K562 (cell line): ENCODE data around the gene SUGP1. TPM values are rescaled to one million over a fixed set of nuclear protein-coding genes. Genes with fewer than 3 reads are reported as not detected.
A peak's percentile ranks its signal among the peaks of the same experiment; 100 is the strongest.

Experiments
- ATAC-seq: fragments of 200-7000 bp; cut with Tn5 transposase; 3 replicates; pipeline ENCODE4 v1.9.1; 2020; ENCODE audit warnings: moderate library complexity
- BruUV-seq: library from RNA; stranded (reverse); fragments of 400-500 nt; replicated peaks from 2 replicates; lab custom pipeline; 2021; lab: Mats Ljungman, UMichigan
- CTCF ChIA-PET: fragments of 300-600 bp; formaldehyde crosslinking; extraction: SDS; loops from one replicate; lab custom pipeline; 2021; ENCODE audit warnings: low intra/inter-chr PET ratio; lab: Yijun Ruan, JAX
- POLR2A ChIA-PET: fragments of 300-600, 350-650 bp; sonication (Branson Sonifier 250); formaldehyde crosslinking; extraction: SDS; loops from one replicate; lab custom pipeline; 2021; ENCODE audit warnings: antibody characterized with exemption, inconsistent platforms; lab: Yijun Ruan, JAX
- DNase-seq, 4 experiments: peaks; one replicate each; pipeline versions ENCODE4 v3.0.0 to v3.0.0-alpha.2; 2011 to 2018; ENCODE audit warnings: low spot score in 3 of 4, mixed read lengths in 3 of 4; ENCODE audit errors: extremely low read depth in 1 of 4
- FAIRE-seq: peaks from 2 replicates; lab custom pipeline; 2011; peaks lifted over from hg19 to GRCh38; lab: Jason Lieb, UNC
- H2AFZ ChIP-seq: 2 replicates; pipeline ENCODE4 v1.6.0; 2011; ENCODE audit warnings: low read depth, low read length, control low read depth, inconsistent platforms
- H3K27ac ChIP-seq: fragments of 200-600 bp; 3 replicates; pipeline ENCODE4 v1.8.0; 2011; ENCODE audit warnings: low read depth, mild to moderate bottlenecking, control low read depth, inconsistent platforms, low read length, moderate library complexity, mixed read lengths; ENCODE audit errors: extremely low read depth
- H3K27me3 ChIP-seq, 2 experiments: fragments of 300-600 bp in 1 of 2; 2 replicates in 1 of 2; 3 replicates in 1 of 2; pipeline versions ENCODE4 v1.6.0 to v1.8.0; 2011; ENCODE audit warnings: inconsistent platforms in 2 of 2, low read length in 2 of 2, mild to moderate bottlenecking in 1 of 2, mixed read lengths in 1 of 2, moderate library complexity in 1 of 2; ENCODE audit not compliant: control insufficient read depth in 2 of 2, insufficient read depth in 2 of 2
- H3K36me3 ChIP-seq: fragments of 300-600 bp; 3 replicates; pipeline ENCODE4 v1.8.0; 2011; ENCODE audit warnings: mild to moderate bottlenecking, low read length, inconsistent platforms; ENCODE audit not compliant: control insufficient read depth, insufficient read depth
- H3K4me1 ChIP-seq, 2 experiments: fragments of 200-600 bp in 1 of 2; replicated peaks in 1 of 2; 2 replicates in 1 of 2; 3 replicates in 1 of 2; pipeline versions ENCODE4 v1.5.1 to v1.8.0; 2011; ENCODE audit warnings: inconsistent platforms in 2 of 2, low read length in 2 of 2, mild to moderate bottlenecking in 1 of 2, mixed read lengths in 1 of 2, moderate library complexity in 1 of 2; ENCODE audit not compliant: control insufficient read depth in 2 of 2, insufficient read depth in 2 of 2
- H3K4me2 ChIP-seq: 2 replicates; pipeline ENCODE4 v1.6.1; 2011; ENCODE audit warnings: low read length, control low read depth, inconsistent platforms, mixed read lengths; ENCODE audit not compliant: insufficient read depth
- H3K4me3 ChIP-seq: fragments of 200-600 bp; sonication (generic), shearing (Covaris generic); 2 replicates; pipeline ENCODE4 v1.5.1; 2016; ENCODE audit warnings: control low read depth, inconsistent platforms
- H3K79me2 ChIP-seq: fragments of 200-600 bp; 3 replicates; pipeline ENCODE4 v1.8.0; 2011; ENCODE audit warnings: low read length, inconsistent platforms; ENCODE audit not compliant: control insufficient read depth, insufficient read depth
- H3K9ac ChIP-seq, 2 experiments: 2 replicates each; pipeline versions ENCODE4 v1.6.0 to v1.6.1; 2011; ENCODE audit warnings: low read depth in 2 of 2, low read length in 2 of 2, control low read depth in 1 of 2, inconsistent platforms in 1 of 2, mild to moderate bottlenecking in 1 of 2, mixed read lengths in 1 of 2; ENCODE audit not compliant: insufficient read depth in 1 of 2
- H3K9me1 ChIP-seq: one replicate; pipeline ENCODE4 v1.6.0; 2011; ENCODE audit warnings: inconsistent platforms, mild to moderate bottlenecking, low read length, moderate library complexity; ENCODE audit not compliant: control insufficient read depth, insufficient read depth
- H3K9me3 ChIP-seq: replicated peaks from 2 replicates; pipeline ENCODE4 v1.5.1; 2011; ENCODE audit warnings: low read depth, low read length, inconsistent platforms; ENCODE audit not compliant: control insufficient read depth, insufficient read depth
- H4K20me1 ChIP-seq: replicated peaks from 2 replicates; pipeline ENCODE4 v1.6.1; 2011; ENCODE audit warnings: low read length, inconsistent platforms, mixed read lengths; ENCODE audit not compliant: control insufficient read depth, insufficient read depth
- CHD1 ChIP-seq: fragments of 200-600 bp; sonication (generic); IDR thresholded peaks from one replicate; pipeline ENCODE4 v1.6.1; 2012; ENCODE audit warnings: mild to moderate bottlenecking, moderate library complexity, low read length, inconsistent platforms
- CHD2 ChIP-seq: IDR thresholded peaks from 2 replicates; pipeline ENCODE4 v1.6.1; 2011; ENCODE audit warnings: low read depth, low read length
- CUX1 ChIP-seq: fragments of 200-800 bp; sonication (Bioruptor generic); IDR thresholded peaks from 2 replicates; pipeline ENCODE4 v1.6.1; 2016; ENCODE audit warnings: missing genetic modification characterization, missing compliant biosample characterization
- HMG20A ChIP-seq: fragments of 450-650 bp; formaldehyde crosslinking; conservative IDR thresholded peaks from 2 replicates; pipeline ENCODE4 v1.4.0; 2020; ENCODE audit warnings: mild to moderate bottlenecking, mixed read lengths
- TARDBP ChIP-seq: fragments of 450-650 bp; IDR thresholded peaks from 2 replicates; pipeline ENCODE4 v1.6.1; 2016
- ZNF57 ChIP-seq: fragments of 450-650 bp; formaldehyde crosslinking; IDR thresholded peaks from 2 replicates; pipeline ENCODE4 v1.4.0; 2020; ENCODE audit warnings: mild to moderate bottlenecking, moderate library complexity
- WGBS: fragments of 100-300 bp; shearing (Covaris generic); methylation state at CpG from one replicate; pipeline ENCODE4 v1.1.6; 2016; ENCODE audit warnings: low coverage, mixed read lengths; ENCODE audit not compliant: insufficient coverage; ENCODE audit errors: missing lambda C conversion rate; 5-methylcytosine and 5-hydroxymethylcytosine counted together
- in situ Hi-C: fragments of 300-500 bp; cut with MboI; formaldehyde crosslinking; loops from 4 replicates; pipeline ENCODE4 v1.15.0; 2018; ENCODE audit warnings: inconsistent platforms, mixed read lengths
- intact Hi-C: fragments of 100-400 bp; cut with micrococcal nuclease; formaldehyde crosslinking; loops from 2 replicates; pipeline ENCODE4 v1.14.2; 2022
- polyA plus RNA-seq, 8 experiments: library from polyadenylated mRNA; depleted of rRNA in 4 of 8; stranded (reverse) in 5 of 8; unstranded in 3 of 8; fragments of >200 nt; fragmentation: Nextera tagmentation in 2 of 8; fragmentation: Illumina TruSeq in 1 of 8; extraction: Ambion mirVana in 2 of 8; extraction: Trizol in 1 of 8; gene quantifications; 2 replicates each; pipeline versions ENCODE4 v1.2.1 to v1.2.3, GENCODE V29; 2011 to 2014; ENCODE audit warnings: inconsistent platforms in 1 of 8, missing spikeins in 1 of 8
- total RNA-seq, 7 experiments: library from RNA; depleted of rRNA in 6 of 7; stranded (reverse); fragments of >200 nt in 6 of 7; fragmentation: Illumina TruSeq in 2 of 7; extraction: Trizol in 2 of 7; gene quantifications; 2 replicates each; pipeline versions ENCODE4 v1.2.1 to v1.2.3, GENCODE V29; 2011 to 2021; ENCODE audit warnings: low replicate concordance in 1 of 7

Gene SUGP1
- total and polyA plus RNA-seq, 9 of the 15 experiments (the other 6 are each of a cell fraction or from before 2014, with no cell fraction given), result 1.0 to 53.3 (median 32.4) TPM

- H3K4me3 ChIP-seq, result no peak overlapping the region
- ATAC-seq (no peak), FAIRE-seq (no peak), DNase-seq (no peak)
- H3K4me2 ChIP-seq, result no peak overlapping the region
- peak overlapping the region in 1 of 2 experiments; percentile 64; a peak in 1 of 4 replicates for H3K9ac ChIP-seq
- 95% methylated on average over 7 of the region's 8 CpGs for WGBS
- peaks cover 65% of the 10 kb centered on the region; the same call in 2 of the 3 replicates for H3K36me3 ChIP-seq
- no peak overlapping the region for H3K27ac ChIP-seq
- H3K79me2 ChIP-seq, result no peaks in the 10 kb centered on the region
- no peaks in the 10 kb centered on the region for H4K20me1 ChIP-seq
- H2AFZ ChIP-seq, result no peak overlapping the region
- H3K9me3 ChIP-seq, result no peaks in the 10 kb centered on the region
- BruUV-seq, result no TSS peak
- no peaks in the 10 kb centered on the region for H3K27me3 ChIP-seq
- intact Hi-C loops, result no loop called here
- no peaks in the 10 kb centered on the region for H3K9me1 ChIP-seq
- in situ Hi-C loops, result no loop called here
- peaks cover 0 to 11% of the 10 kb centered on the region in 2 experiments; a peak in 2 of 5 replicates for H3K4me1 ChIP-seq
- TF ChIP-seq CHD1 (no peak), HMG20A (CRISPR knock-in tag) (no peak), CHD2 (no peak), ZNF57 (CRISPR knock-in tag) (no peak), CUX1 (no peak), TARDBP (no peak)
- ChIA-PET CTCF (no interaction called here), POLR2A (interaction anchor here (1.0 kb wide), 1 partner anchor 18 kb away, joined by 3 read pairs; no protein-coding TSS in a partner anchor)
These were observed 32.5 kb upstream of the SUGP1 start for GRCh38 chr19:19352823-19353222.
